Measurements from ENCODE around the gene SLAIN2. TPM values are rescaled to one million over a fixed set of nuclear protein-coding genes. Genes with fewer than 3 reads are reported as not detected.
"Not testable (repeated sequence)": the region's sequence is repeated elsewhere in the genome, so short reads cannot be mapped to it uniquely, and the experiment has no call there.

SLAIN2 gene
- 206 TPM for total RNA-seq

- DNase-seq (ENCODE audit: low spot score in 2 of 2) (peak; percentile 97 to 98), FAIRE-seq (no peak)
Measured at GRCh38 chr4:48340965-48341775, at the start of gene SLAIN2. Gene SLAIN2 (plus strand): TSS chr4:48341529. CDS start chr4:48341740, 211 bp downstream.

GRCh38 chr4:48292218-48292790 is 49.0 kb upstream of the SLAIN2 start:
- DNase-seq (ENCODE audit: low spot score in 2 of 2); FAIRE-seq: not testable (repeated sequence)

- DNase-seq (ENCODE audit: low spot score in 2 of 2) (no peak), FAIRE-seq (no peak)
Measured at GRCh38 chr4:48295116-48295515, 46.2 kb upstream of the SLAIN2 start.

- no peak for DNase-seq (ENCODE audit: low spot score in 2 of 2)
Measured at GRCh38 chr4:48296365-48296764, 45.0 kb upstream of the SLAIN2 start.

DNA sequence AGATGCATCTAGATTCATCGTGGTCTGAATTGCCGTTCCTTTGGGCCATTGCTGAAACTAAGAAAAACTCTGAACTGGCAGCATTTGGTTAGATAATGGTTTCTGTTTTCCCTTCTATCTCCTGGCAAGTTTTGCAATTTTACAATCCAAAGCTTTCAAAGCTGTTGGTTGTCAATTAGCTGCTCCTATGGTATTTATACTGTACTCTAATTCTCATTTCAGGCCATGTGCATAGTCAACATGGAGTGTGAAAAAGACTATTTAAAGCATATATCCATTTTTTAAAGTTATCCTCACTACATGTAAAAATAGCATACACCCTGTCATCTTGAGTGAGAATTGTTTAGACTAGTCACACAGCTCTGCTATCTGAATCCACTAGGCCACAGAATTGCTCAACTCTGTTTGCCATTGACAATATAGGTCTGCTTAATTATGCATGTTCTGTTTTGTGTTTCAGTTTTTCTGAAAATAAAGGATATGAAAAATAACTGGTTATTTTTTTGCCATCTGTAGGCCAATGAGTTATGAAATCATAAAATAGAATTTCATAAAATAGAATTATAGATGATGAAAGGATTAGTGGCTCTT is 44.0 kb upstream of the SLAIN2 start:
- FAIRE-seq (no peak), DNase-seq (ENCODE audit: low spot score in 2 of 2) (no peak)

More at GRCh38 chr4:48296365-48296764, 45.0 kb upstream of the SLAIN2 start:
- FAIRE-seq: no peak

DNA sequence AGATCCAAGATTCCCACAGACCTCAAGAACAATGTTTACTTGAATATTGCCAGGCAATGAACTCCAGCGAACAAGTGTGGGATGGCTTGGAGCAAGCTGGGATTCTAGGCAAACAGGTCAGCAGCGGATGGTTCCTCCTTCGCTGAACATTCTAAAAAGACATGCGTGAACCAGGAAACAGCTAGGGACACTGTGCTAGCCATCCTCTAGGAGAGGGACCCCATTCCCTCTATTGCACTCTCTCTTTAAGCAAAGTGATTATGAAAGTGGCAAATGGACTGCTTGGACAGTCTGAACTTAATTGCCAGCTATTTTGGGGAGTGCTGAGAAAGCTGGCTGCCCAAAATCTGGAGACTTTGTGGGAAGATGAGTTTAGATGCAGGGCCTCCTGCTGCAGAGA is 41.8 kb upstream of the SLAIN2 start:
- FAIRE-seq: no peak
- DNase-seq (ENCODE audit: low spot score in 2 of 2): no peak

- DNase-seq (ENCODE audit: low spot score in 2 of 2) (no peak), FAIRE-seq (no peak)
Measured at GRCh38 chr4:48300004-48300403, 41.3 kb upstream of the SLAIN2 start.

GRCh38 chr4:48305508-48305907 is 35.8 kb upstream of the SLAIN2 start:
- no peak for FAIRE-seq
- no peak for DNase-seq (ENCODE audit: low spot score in 2 of 2)

DNA sequence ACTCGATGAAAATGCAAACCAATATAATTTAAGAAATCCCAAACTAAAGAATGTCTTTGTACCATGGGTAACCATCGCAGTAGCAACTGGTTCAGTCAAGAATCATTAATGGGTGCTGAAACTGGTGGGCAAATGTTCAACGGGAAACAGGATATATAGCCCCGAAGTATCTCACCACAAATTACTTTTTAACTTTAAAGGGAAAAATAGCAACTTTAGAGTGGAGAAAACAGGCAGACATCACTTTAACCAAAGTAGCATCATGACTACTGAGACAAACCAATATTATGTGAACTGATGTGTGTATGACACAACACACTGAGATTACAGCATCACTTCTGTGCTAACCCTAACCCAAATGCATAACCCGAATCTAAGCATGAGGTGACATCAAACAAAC is 33.8 kb upstream of the SLAIN2 start:
- no peak for FAIRE-seq
- no peak for DNase-seq (ENCODE audit: low spot score in 2 of 2)

DNA sequence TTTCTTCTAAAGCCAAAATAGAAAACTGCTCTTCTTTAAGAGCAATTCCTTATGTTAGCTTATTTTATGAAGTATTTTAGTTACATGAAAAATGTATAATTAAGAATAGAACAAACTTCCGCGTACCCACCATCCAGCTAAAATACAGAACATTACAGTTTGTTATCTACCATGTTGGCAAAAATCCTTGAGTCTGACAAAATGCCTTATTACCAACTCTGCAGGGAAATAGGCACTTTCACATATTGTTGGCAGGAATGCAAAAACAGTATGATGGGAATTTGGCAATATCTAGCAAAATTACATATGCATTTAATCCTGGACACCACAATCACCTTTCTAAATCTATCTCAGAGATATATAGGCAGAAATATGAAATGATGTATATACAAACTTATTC is 32.4 kb upstream of the SLAIN2 start:
- no peak for FAIRE-seq

DNA sequence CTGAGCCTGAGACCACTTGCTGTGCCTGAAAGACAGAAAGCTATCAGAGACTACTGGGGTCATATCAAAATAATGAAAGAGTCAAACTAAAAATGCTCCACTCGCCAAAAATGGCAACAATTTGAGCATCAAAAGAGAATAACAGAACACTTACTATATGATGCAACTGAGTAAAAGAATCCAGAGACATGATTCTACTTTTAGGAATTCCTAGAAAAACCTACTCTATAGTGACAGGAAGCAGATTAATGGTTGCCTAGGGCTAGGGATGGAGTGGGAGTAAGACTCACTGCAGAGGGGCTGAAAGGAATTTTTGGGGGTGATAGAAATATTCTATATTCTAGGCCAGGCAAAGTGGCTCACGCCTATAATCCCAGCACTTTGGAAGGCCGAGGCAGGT is 29.4 kb upstream of the SLAIN2 start:
- no peak for DNase-seq (ENCODE audit: low spot score in 2 of 2)
- no peak for FAIRE-seq

More for the DNA sequence above, 32.4 kb upstream of the SLAIN2 start:
- no peak for DNase-seq (ENCODE audit: low spot score in 2 of 2)

- not testable (repeated sequence) for DNase-seq (ENCODE audit: low spot score in 2 of 2); FAIRE-seq
Measured at GRCh38 chr4:48314746-48315145, 26.6 kb upstream of the SLAIN2 start.

DNA sequence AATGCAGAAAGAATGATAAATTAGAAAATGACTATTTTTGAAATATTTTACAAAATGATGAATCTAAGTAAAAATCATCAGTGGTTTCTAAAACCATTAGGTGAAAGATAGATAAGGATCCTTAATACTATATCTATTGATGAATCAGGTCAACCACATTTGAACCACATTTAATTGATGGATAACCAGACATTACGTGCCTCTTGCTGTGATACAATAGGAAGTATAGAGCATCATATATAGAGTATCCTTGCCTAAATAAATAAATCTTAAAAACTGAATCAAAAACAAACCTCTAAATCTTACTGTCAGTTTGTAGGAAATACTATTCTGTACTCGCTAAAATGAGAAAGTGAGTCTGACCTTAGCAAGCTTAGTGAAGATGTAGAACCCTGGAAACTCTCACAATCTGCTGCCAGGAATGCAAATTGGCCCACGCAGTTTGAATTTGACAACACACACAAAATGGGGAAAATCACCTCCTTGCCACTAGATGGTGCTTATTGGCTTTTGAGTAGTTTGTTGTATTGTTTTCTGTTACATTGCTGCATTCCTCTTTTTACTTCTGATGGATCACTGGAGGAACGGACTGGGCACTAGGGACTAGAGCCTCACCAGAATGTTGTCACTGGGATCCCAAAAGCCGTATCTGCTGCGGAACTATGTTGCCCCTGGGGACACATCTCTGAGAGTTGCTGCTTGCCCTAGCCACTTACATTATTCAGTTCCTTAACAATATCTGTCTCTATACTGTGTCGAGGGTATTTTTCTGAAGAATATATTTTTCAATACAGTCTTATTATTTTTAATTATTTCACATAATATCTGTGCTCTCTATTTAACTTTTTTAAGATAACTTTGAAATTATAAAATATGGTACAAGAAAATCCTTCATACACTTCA is 25.4 kb upstream of the SLAIN2 start:
- DNase-seq (ENCODE audit: low spot score in 2 of 2): peak in 1 of 2 donors; percentile 14

DNA sequence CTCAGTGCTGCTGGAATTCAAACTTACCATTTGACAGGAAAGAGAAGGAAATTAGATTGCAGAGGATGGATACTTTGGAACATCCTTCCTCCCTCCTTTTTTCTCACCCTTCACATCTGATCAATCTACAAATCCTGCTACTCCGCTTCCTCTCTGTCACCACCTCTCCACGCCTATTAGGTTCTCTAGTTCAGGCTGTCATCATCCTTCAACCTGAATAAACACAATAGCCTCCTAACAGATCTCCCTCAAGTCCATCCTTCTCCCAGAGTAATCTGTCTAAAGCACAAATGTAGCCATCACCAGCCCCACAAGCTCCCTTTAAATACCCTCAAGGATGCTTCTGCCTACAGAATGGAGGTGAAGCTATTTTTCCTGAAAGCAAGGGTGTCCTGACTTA is 20.0 kb upstream of the SLAIN2 start:
- no peak for DNase-seq (ENCODE audit: low spot score in 2 of 2)

More for the DNA sequence above, 25.4 kb upstream of the SLAIN2 start:
- FAIRE-seq: no peak

GRCh38 chr4:48322063-48322462 is 19.3 kb upstream of the SLAIN2 start:
- no peak for DNase-seq (ENCODE audit: low spot score in 2 of 2)
- no peak for FAIRE-seq

More for the DNA sequence above, 20.0 kb upstream of the SLAIN2 start:
- FAIRE-seq: no peak

- DNase-seq (ENCODE audit: low spot score in 2 of 2) (no peak), FAIRE-seq (no peak)
Measured at GRCh38 chr4:48324281-48324680, 17.0 kb upstream of the SLAIN2 start.

- no peak for DNase-seq (ENCODE audit: low spot score in 2 of 2)
- FAIRE-seq: no peak
Measured at GRCh38 chr4:48329193-48329592, 12.1 kb upstream of the SLAIN2 start.

- DNase-seq (ENCODE audit: low spot score in 2 of 2) (no peak), FAIRE-seq (no peak)
Measured at GRCh38 chr4:48329976-48330375, 11.4 kb upstream of the SLAIN2 start.

DNA sequence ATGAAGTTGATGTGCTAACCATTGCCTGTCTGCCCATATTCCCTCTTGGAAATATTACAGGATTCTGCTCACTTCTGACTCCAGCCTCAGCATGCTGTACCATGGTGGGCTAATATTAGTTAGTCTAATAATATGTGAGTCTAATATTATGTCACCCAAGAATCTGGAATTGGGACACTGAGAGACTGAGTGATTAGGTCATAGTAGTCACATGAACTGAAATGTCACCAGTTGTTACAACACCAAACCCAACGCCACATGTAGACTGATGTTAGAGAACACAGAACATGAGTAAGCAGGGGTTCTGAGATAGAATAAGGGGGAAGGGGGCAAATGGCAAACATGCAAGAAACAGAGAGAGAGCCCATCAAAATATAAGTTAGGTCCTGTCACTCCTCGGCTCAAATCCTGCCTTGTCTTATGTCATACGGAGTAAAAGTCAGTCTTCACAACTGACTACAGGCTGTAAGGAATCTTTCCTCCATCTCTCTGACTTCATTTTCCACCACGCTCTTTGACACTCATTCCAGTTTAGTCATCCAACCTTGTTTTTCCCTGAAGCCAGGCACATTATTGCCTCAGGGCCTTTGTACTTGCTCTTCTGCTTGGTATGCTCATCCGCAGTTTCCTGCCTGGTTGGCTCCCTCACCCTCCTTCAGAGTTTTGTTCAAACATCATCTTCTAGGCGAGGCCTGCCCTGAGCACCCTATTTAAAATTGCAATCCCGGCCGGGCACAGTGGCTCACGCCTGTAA is 9.6 kb upstream of the SLAIN2 start:
- FAIRE-seq (no peak), DNase-seq (ENCODE audit: low spot score in 2 of 2) (no peak)

- FAIRE-seq (no peak), DNase-seq (ENCODE audit: low spot score in 2 of 2) (no peak)
Measured at GRCh38 chr4:48332661-48333060, 8.7 kb upstream of the SLAIN2 start.
